H9 (cell line): Measurements from ENCODE around the gene FBLN7. TPM values are rescaled to one million over a fixed set of nuclear protein-coding genes. Genes with fewer than 3 reads are reported as not detected.
A peak's percentile ranks its signal among the peaks of the same experiment; 100 is the strongest.

Experiments used
- DNase-seq: peaks from one replicate; pipeline ENCODE4 v3.0.0-alpha.2; 2017
- H2AFZ ChIP-seq: one replicate; pipeline ENCODE4 v1.6.1; 2013; ENCODE audit warnings: mild to moderate bottlenecking, low read length, control low read depth, moderate library complexity
- H2AK5ac ChIP-seq: 2 replicates; pipeline ENCODE4 v1.6.1; 2013; ENCODE audit warnings: low read length, control low read depth, mixed read lengths; ENCODE audit not compliant: insufficient read length
- H2BK120ac ChIP-seq: one replicate; pipeline ENCODE4 v1.6.1; 2013; ENCODE audit warnings: low read depth, mild to moderate bottlenecking, low read length, control low read depth, inconsistent platforms; ENCODE audit not compliant: poor library complexity, severe bottlenecking
- H2BK12ac ChIP-seq: 2 replicates; pipeline ENCODE4 v1.6.1; 2013; ENCODE audit warnings: low read length, control low read depth, mixed read lengths, low read depth; ENCODE audit not compliant: insufficient read length
- H2BK15ac ChIP-seq: 2 replicates; pipeline ENCODE4 v1.6.1; 2013; ENCODE audit warnings: low read depth, low read length, control low read depth
- H2BK20ac ChIP-seq: one replicate; pipeline ENCODE4 v1.6.1; 2013; ENCODE audit warnings: low read depth, mild to moderate bottlenecking, low read length, control low read depth, inconsistent platforms; ENCODE audit not compliant: poor library complexity, severe bottlenecking
- H2BK5ac ChIP-seq: 2 replicates; pipeline ENCODE4 v1.6.1; 2013; ENCODE audit warnings: low read length, control low read depth, mixed read lengths; ENCODE audit not compliant: insufficient read length
- H3K14ac ChIP-seq: 2 replicates; pipeline ENCODE4 v1.6.1; 2013; ENCODE audit warnings: low read length, control low read depth; ENCODE audit not compliant: insufficient read depth
- H3K18ac ChIP-seq: 2 replicates; pipeline ENCODE4 v1.6.1; 2013; ENCODE audit warnings: low read depth, mild to moderate bottlenecking, mixed read lengths, low read length, control low read depth; ENCODE audit not compliant: insufficient read length
- H3K23ac ChIP-seq: 2 replicates; pipeline ENCODE4 v1.6.1; 2013; ENCODE audit warnings: low read length, control low read depth, mixed read lengths, low read depth; ENCODE audit not compliant: insufficient read length
- H3K23me2 ChIP-seq: 2 replicates; pipeline ENCODE4 v1.6.1; 2013; ENCODE audit warnings: low read depth, mild to moderate bottlenecking, mixed read lengths, low read length, control low read depth; ENCODE audit not compliant: insufficient read length, poor library complexity, severe bottlenecking
- H3K27ac ChIP-seq: 2 replicates; pipeline ENCODE4 v1.5.1; 2013; ENCODE audit warnings: low read length, control low read depth, mixed read lengths, low read depth; ENCODE audit not compliant: insufficient read length
- H3K27me3 ChIP-seq: 2 replicates; pipeline ENCODE4 v1.6.1; 2013; ENCODE audit warnings: low read length, control low read depth, inconsistent platforms; ENCODE audit not compliant: insufficient read depth
- H3K4ac ChIP-seq: 2 replicates; pipeline ENCODE4 v1.6.1; 2013; ENCODE audit warnings: low read depth, mild to moderate bottlenecking, control low read depth, inconsistent platforms, low read length, moderate library complexity
- H3K4me1 ChIP-seq: 2 replicates; pipeline ENCODE4 v1.6.1; 2013; ENCODE audit warnings: low read length, control low read depth, inconsistent platforms; ENCODE audit not compliant: insufficient read depth
- H3K4me2 ChIP-seq: 2 replicates; pipeline ENCODE4 v1.6.1; 2013; ENCODE audit warnings: low read length, control low read depth, mixed read lengths; ENCODE audit not compliant: insufficient read length, insufficient read depth
- H3K56ac ChIP-seq: 2 replicates; pipeline ENCODE4 v1.6.1; 2013; ENCODE audit warnings: low read depth, mild to moderate bottlenecking, mixed read lengths, low read length, control low read depth; ENCODE audit not compliant: insufficient read length
- H3K79me1 ChIP-seq: 2 replicates; pipeline ENCODE4 v1.6.1; 2013; ENCODE audit warnings: low read depth, mild to moderate bottlenecking, moderate library complexity, low read length, control low read depth, inconsistent platforms; ENCODE audit not compliant: insufficient read depth, poor library complexity, severe bottlenecking
- H3K79me2 ChIP-seq: 2 replicates; pipeline ENCODE4 v1.6.1; 2013; ENCODE audit warnings: low read length, control low read depth, inconsistent platforms; ENCODE audit not compliant: insufficient read depth
- H3K9ac ChIP-seq: 2 replicates; pipeline ENCODE4 v1.6.1; 2013; ENCODE audit warnings: low read length, control low read depth, mixed read lengths; ENCODE audit not compliant: insufficient read length; ENCODE audit errors: extremely low read depth
- H3K9me3 ChIP-seq: one replicate; pipeline ENCODE4 v1.6.1; 2013; ENCODE audit warnings: low read depth, low read length, inconsistent platforms; ENCODE audit not compliant: control insufficient read depth
- H3T11ph ChIP-seq: one replicate; pipeline ENCODE4 v1.6.1; 2013; ENCODE audit warnings: mild to moderate bottlenecking, low read length, control low read depth, inconsistent platforms
- H4K20me1 ChIP-seq: one replicate; pipeline ENCODE4 v1.6.1; 2013; ENCODE audit not compliant: control insufficient read depth, insufficient read length, insufficient read depth
- H4K5ac ChIP-seq: 2 replicates; pipeline ENCODE4 v1.6.1; 2013; ENCODE audit warnings: low read depth, mild to moderate bottlenecking, mixed read lengths, low read length, control low read depth; ENCODE audit not compliant: insufficient read length
- H4K8ac ChIP-seq: replicated peaks from 2 replicates; pipeline ENCODE4 v1.6.1; 2013; ENCODE audit warnings: low read length, control low read depth, mixed read lengths, low read depth; ENCODE audit not compliant: insufficient read length
- H4K91ac ChIP-seq: 2 replicates; pipeline ENCODE4 v1.6.1; 2013; ENCODE audit warnings: low read depth, mild to moderate bottlenecking, moderate library complexity, mixed read lengths, low read length, control low read depth; ENCODE audit not compliant: insufficient read length
- H3K27ac Mint-ChIP-seq, 3 experiments: 2 replicates in 2 of 3; 3 replicates in 1 of 3; pipeline ENCODE4 v1.8.0; 2020 to 2021; ENCODE audit warnings: mixed read lengths in 3 of 3, mild to moderate bottlenecking in 1 of 3, moderate library complexity in 1 of 3
- H3K27me3 Mint-ChIP-seq: 2 replicates; pipeline ENCODE4 v1.8.0; 2021; ENCODE audit warnings: low read depth, mild to moderate bottlenecking, moderate library complexity, mixed read lengths
- H3K36me3 Mint-ChIP-seq, 3 experiments: 2 replicates in 2 of 3; 3 replicates in 1 of 3; pipeline ENCODE4 v1.8.0; 2020 to 2021; ENCODE audit warnings: low read depth in 3 of 3, mixed read lengths in 3 of 3; ENCODE audit not compliant: insufficient read depth in 1 of 3
- H3K4me1 Mint-ChIP-seq, 2 experiments: 2 replicates each; pipeline ENCODE4 v1.8.0; 2020; ENCODE audit warnings: mixed read lengths in 2 of 2
- H3K4me3 Mint-ChIP-seq, 2 experiments: 2 replicates in 1 of 2; 3 replicates in 1 of 2; pipeline ENCODE4 v1.8.0; 2020 to 2021; ENCODE audit warnings: mild to moderate bottlenecking in 2 of 2, mixed read lengths in 2 of 2, moderate library complexity in 1 of 2
- H3K9me3 Mint-ChIP-seq, 2 experiments: 2 replicates in 1 of 2; 3 replicates in 1 of 2; pipeline ENCODE4 v1.8.0; 2020; ENCODE audit warnings: mild to moderate bottlenecking in 2 of 2, mixed read lengths in 2 of 2, moderate library complexity in 1 of 2
- WGBS: extraction: QIAGEN DNeasy Blood & Tissue Kit; methylation state at CpG from one replicate; pipeline ENCODE4 v1.1.7; 2013; ENCODE audit warnings: missing lambda C conversion rate, low lambda C conversion rate, mixed read lengths; ENCODE audit not compliant: insufficient read length; ENCODE audit errors: extremely low coverage; 5-methylcytosine and 5-hydroxymethylcytosine counted together
- total RNA-seq: library from RNA; stranded (reverse); gene quantifications from 2 replicates; pipeline ENCODE4 v1.2.1, GENCODE V29; 2021
- TF ChIP-seq, protein P1 (sequence below): fragments of 200-600 bp; sonication (generic); conservative IDR thresholded peaks from 3 replicates; pipeline ENCODE4 v1.8.0; 2021; ENCODE audit warnings: antibody characterized with exemption, mild to moderate bottlenecking

FBLN7 gene
- total RNA-seq, 1 experiment from 2014 or later: 1.3 TPM

DNA sequence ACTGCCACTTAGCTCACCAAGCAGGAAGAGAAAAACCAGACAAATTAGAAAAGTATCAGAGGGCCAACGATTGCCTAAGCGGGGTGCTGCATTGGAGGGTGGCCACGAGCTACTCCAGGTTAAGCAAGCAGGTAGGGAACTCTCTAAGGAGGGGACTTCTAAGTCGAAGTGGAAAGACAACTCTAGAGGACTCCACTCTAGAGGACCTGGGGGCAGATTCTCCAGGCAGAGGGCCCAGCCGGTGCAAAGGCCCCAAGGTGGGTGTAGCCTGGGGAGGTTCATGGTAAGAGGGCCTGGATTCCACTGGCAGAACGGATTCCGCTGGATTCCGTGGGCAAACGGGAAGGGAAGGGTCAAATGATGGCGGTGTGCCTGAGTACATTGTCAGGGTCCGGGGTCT is 12.7 kb downstream of the FBLN7 start:
- Histone ChIP-seq H4K20me1 (no peaks in the 10 kb centered on the region), H3K4me1 (peaks cover 3% of the 10 kb centered on the region; the same call in 1 of the 2 replicates), H3K9ac (no peak overlapping the region), H2BK5ac (no peak overlapping the region), H4K91ac (no peak overlapping the region), H4K8ac (no peak overlapping the region), H3K27me3 (no peaks in the 10 kb centered on the region), H2BK20ac (no peak overlapping the region), H3K4me2 (no peak overlapping the region), H3K79me2 (no peaks in the 10 kb centered on the region), H2BK120ac (no peak overlapping the region), H2BK15ac (no peak overlapping the region), H3K9me3 (no peaks in the 10 kb centered on the region), H3K23me2 (no peaks in the 10 kb centered on the region), H2AK5ac (no peak overlapping the region), H3K4ac (no peak overlapping the region), H3K23ac (no peak overlapping the region), H4K5ac (no peak overlapping the region), H3T11ph (no peak overlapping the region), H3K14ac (no peak overlapping the region), H3K56ac (no peak overlapping the region), H3K27ac (no peak overlapping the region), H3K79me1 (no peaks in the 10 kb centered on the region), H2BK12ac (no peak overlapping the region), H2AFZ (no peak overlapping the region), H3K18ac (no peak overlapping the region)
- Mint-ChIP-seq H3K9me3 (no peaks in the 10 kb centered on the region), H3K27me3 (no peaks in the 10 kb centered on the region; the same call in 1 of the 2 replicates), H3K4me3 (no peak overlapping the region), H3K36me3 (no peaks in the 10 kb centered on the region; a peak in 1 of 7 replicates), H3K4me1 (peaks cover 12 to 16% of the 10 kb centered on the region in 2 experiments), H3K27ac (0 out of 7 replicates have a peak overlapping the region, but pooled peaks of 1 of the 3 experiments have one; percentile 6)
- no CpG with 5 or more reads among the region's 11 CpGs for WGBS
- TF ChIP-seq, protein P1, sequence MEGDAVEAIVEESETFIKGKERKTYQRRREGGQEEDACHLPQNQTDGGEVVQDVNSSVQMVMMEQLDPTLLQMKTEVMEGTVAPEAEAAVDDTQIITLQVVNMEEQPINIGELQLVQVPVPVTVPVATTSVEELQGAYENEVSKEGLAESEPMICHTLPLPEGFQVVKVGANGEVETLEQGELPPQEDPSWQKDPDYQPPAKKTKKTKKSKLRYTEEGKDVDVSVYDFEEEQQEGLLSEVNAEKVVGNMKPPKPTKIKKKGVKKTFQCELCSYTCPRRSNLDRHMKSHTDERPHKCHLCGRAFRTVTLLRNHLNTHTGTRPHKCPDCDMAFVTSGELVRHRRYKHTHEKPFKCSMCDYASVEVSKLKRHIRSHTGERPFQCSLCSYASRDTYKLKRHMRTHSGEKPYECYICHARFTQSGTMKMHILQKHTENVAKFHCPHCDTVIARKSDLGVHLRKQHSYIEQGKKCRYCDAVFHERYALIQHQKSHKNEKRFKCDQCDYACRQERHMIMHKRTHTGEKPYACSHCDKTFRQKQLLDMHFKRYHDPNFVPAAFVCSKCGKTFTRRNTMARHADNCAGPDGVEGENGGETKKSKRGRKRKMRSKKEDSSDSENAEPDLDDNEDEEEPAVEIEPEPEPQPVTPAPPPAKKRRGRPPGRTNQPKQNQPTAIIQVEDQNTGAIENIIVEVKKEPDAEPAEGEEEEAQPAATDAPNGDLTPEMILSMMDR: no peak
- no peak for DNase-seq
